ENCODE measurements around the gene SPIRE1.

Gene SPIRE1

GRCh38 chr18:12430137-12430990 lies 227.5 kb downstream of the SPIRE1 start:
- no peak overlapping the region for H3K4me3 ChIP-seq (IDR thresholded peaks at IDR 0.05; ENCODE audit: insufficient read depth, low read depth, low read length)
- 0 out of 2 replicates have a peak, but pooled peaks cover 3% of the 10 kb centered on the region for H3K27me3 ChIP-seq (ENCODE audit: insufficient read depth, low read depth)
- 0 out of 2 replicates have a peak, but pooled peaks cover 2% of the 10 kb centered on the region for H3K36me3 ChIP-seq (ENCODE audit: insufficient read depth)
- H3K79me2 ChIP-seq (ENCODE audit: insufficient read depth, low read depth): no peaks in the 10 kb centered on the region
- no peak overlapping the region for H3K4me2 ChIP-seq
- H3K4me1 ChIP-seq (ENCODE audit: low read depth, poor library complexity, severe bottlenecking): no peaks in the 10 kb centered on the region
- TF ChIP-seq, protein P1, sequence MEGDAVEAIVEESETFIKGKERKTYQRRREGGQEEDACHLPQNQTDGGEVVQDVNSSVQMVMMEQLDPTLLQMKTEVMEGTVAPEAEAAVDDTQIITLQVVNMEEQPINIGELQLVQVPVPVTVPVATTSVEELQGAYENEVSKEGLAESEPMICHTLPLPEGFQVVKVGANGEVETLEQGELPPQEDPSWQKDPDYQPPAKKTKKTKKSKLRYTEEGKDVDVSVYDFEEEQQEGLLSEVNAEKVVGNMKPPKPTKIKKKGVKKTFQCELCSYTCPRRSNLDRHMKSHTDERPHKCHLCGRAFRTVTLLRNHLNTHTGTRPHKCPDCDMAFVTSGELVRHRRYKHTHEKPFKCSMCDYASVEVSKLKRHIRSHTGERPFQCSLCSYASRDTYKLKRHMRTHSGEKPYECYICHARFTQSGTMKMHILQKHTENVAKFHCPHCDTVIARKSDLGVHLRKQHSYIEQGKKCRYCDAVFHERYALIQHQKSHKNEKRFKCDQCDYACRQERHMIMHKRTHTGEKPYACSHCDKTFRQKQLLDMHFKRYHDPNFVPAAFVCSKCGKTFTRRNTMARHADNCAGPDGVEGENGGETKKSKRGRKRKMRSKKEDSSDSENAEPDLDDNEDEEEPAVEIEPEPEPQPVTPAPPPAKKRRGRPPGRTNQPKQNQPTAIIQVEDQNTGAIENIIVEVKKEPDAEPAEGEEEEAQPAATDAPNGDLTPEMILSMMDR (conservative IDR thresholded peaks at IDR 0.05; ENCODE audit: low read depth, low read length): no peak
- no peak overlapping the region for H3K27ac ChIP-seq
- no peak overlapping the region for H2AFZ ChIP-seq (ENCODE audit: low read depth)
- no peak overlapping the region for H3K9ac ChIP-seq
- H4K20me1 ChIP-seq (ENCODE audit: insufficient read depth): no peaks in the 10 kb centered on the region

GRCh38 chr18:12429556-12429955 lies 228.4 kb downstream of the SPIRE1 start:
- Histone ChIP-seq H4K20me1 (ENCODE audit: insufficient read depth) (no peaks in the 10 kb centered on the region), H3K27me3 (ENCODE audit: insufficient read depth, low read depth) (0 out of 2 replicates have a peak, but pooled peaks cover 3% of the 10 kb centered on the region), H3K4me2 (no peak overlapping the region), H3K36me3 (ENCODE audit: insufficient read depth) (0 out of 2 replicates have a peak, but pooled peaks cover 2% of the 10 kb centered on the region), H3K9ac (no peak overlapping the region), H2AFZ (ENCODE audit: low read depth) (no peak overlapping the region), H3K27ac (no peak overlapping the region), H3K4me1 (ENCODE audit: low read depth, poor library complexity, severe bottlenecking) (no peaks in the 10 kb centered on the region), H3K4me3 (IDR thresholded peaks at IDR 0.05; ENCODE audit: insufficient read depth, low read depth, low read length) (no peak overlapping the region), H3K79me2 (ENCODE audit: insufficient read depth, low read depth) (no peaks in the 10 kb centered on the region)
- TF ChIP-seq, protein P1 (conservative IDR thresholded peaks at IDR 0.05; ENCODE audit: low read depth, low read length): no peak

GRCh38 chr18:12428923-12429322 lies 229.0 kb downstream of the SPIRE1 start:
- Histone ChIP-seq H3K27me3 (ENCODE audit: insufficient read depth, low read depth) (0 out of 2 replicates have a peak, but pooled peaks cover 3% of the 10 kb centered on the region), H3K9ac (no peak overlapping the region), H2AFZ (ENCODE audit: low read depth) (no peak overlapping the region), H3K4me2 (no peak overlapping the region), H4K20me1 (ENCODE audit: insufficient read depth) (no peaks in the 10 kb centered on the region), H3K36me3 (ENCODE audit: insufficient read depth) (0 out of 2 replicates have a peak, but pooled peaks cover 2% of the 10 kb centered on the region), H3K4me1 (ENCODE audit: low read depth, poor library complexity, severe bottlenecking) (no peaks in the 10 kb centered on the region), H3K79me2 (ENCODE audit: insufficient read depth, low read depth) (no peaks in the 10 kb centered on the region), H3K27ac (no peak overlapping the region), H3K4me3 (IDR thresholded peaks at IDR 0.05; ENCODE audit: insufficient read depth, low read depth, low read length) (no peak overlapping the region)
- TF ChIP-seq, protein P1 (conservative IDR thresholded peaks at IDR 0.05; ENCODE audit: low read depth, low read length): no peak

GRCh38 chr18:12426924-12427323 lies 231.0 kb downstream of the SPIRE1 start:
- Histone ChIP-seq H3K4me3 (IDR thresholded peaks at IDR 0.05; ENCODE audit: insufficient read depth, low read depth, low read length) (no peak overlapping the region), H3K27ac (no peak overlapping the region), H3K9ac (no peak overlapping the region), H3K4me1 (ENCODE audit: low read depth, poor library complexity, severe bottlenecking) (no peaks in the 10 kb centered on the region), H2AFZ (ENCODE audit: low read depth) (no peak overlapping the region), H3K36me3 (ENCODE audit: insufficient read depth) (0 out of 2 replicates have a peak, but pooled peaks cover 2% of the 10 kb centered on the region), H3K27me3 (ENCODE audit: insufficient read depth, low read depth) (0 out of 2 replicates have a peak, but pooled peaks cover 3% of the 10 kb centered on the region), H3K4me2 (no peak overlapping the region), H4K20me1 (ENCODE audit: insufficient read depth) (no peaks in the 10 kb centered on the region), H3K79me2 (ENCODE audit: insufficient read depth, low read depth) (no peaks in the 10 kb centered on the region)
- TF ChIP-seq, protein P1 (conservative IDR thresholded peaks at IDR 0.05; ENCODE audit: low read depth, low read length): no peak

Measured in KMS-11 (cell line).